H1 (cell line): ENCODE results near the gene BBS4. TPM values are rescaled to one million over a fixed set of nuclear protein-coding genes. Genes with fewer than 3 reads are reported as not detected.

Experiments used
- CTCF ChIA-PET: fragments of 300-600 bp; sonication (Branson Sonifier 250); formaldehyde crosslinking; loops from one replicate; lab custom pipeline; 2021; ENCODE audit not compliant: partially characterized antibody; lab: Charles Lee
- POLR2A ChIA-PET: fragments of 300-600 bp; sonication (Branson Sonifier 250); formaldehyde crosslinking; loops from one replicate; lab custom pipeline; 2021; ENCODE audit warnings: inconsistent platforms; ENCODE audit not compliant: partially characterized antibody; lab: Charles Lee
- DNase-seq, 2 experiments: peaks; one replicate each; pipeline versions ENCODE4 v3.0.0 to v3.0.0-alpha.2; 2010 to 2022; ENCODE audit warnings: low spot score in 2 of 2, low read depth in 1 of 2, mixed read lengths in 1 of 2
- FAIRE-seq: peaks from 2 replicates; lab custom pipeline; 2011; peaks lifted over from hg19 to GRCh38; lab: Jason Lieb, UNC
- H2AFZ ChIP-seq: 2 replicates; pipeline ENCODE4 v1.8.1; 2012; ENCODE audit warnings: low read length, inconsistent platforms
- H2AK5ac ChIP-seq: 2 replicates; pipeline ENCODE4 v1.6.1; 2013; ENCODE audit warnings: low read depth, low read length
- H2BK120ac ChIP-seq: replicated peaks from 2 replicates; pipeline ENCODE3; 2013; ENCODE audit warnings: low read depth, low read length, inconsistent platforms
- H2BK12ac ChIP-seq: 2 replicates; pipeline ENCODE4 v1.6.1; 2013; ENCODE audit warnings: low read depth, low read length
- H2BK15ac ChIP-seq: 2 replicates; pipeline ENCODE4 v1.6.1; 2013; ENCODE audit warnings: low read length
- H2BK20ac ChIP-seq: 2 replicates; pipeline ENCODE4 v1.6.1; 2013; ENCODE audit warnings: low read length
- H2BK5ac ChIP-seq: 2 replicates; pipeline ENCODE4 v1.6.1; 2013; ENCODE audit warnings: low read depth, low read length
- H3K14ac ChIP-seq: 2 replicates; pipeline ENCODE4 v1.6.1; 2013; ENCODE audit warnings: inconsistent platforms; ENCODE audit not compliant: insufficient read length
- H3K18ac ChIP-seq: 2 replicates; pipeline ENCODE4 v1.6.1; 2013; ENCODE audit warnings: low read length; ENCODE audit errors: extremely low read depth
- H3K23ac ChIP-seq: 2 replicates; pipeline ENCODE4 v1.6.1; 2013; ENCODE audit warnings: inconsistent platforms; ENCODE audit not compliant: insufficient read length
- H3K23me2 ChIP-seq: 2 replicates; pipeline ENCODE4 v1.6.1; 2013; ENCODE audit warnings: low read depth, low read length
- H3K27ac ChIP-seq: 2 replicates; pipeline ENCODE4 v1.6.1; 2011; ENCODE audit warnings: low read depth, low read length, inconsistent platforms
- H3K27me3 ChIP-seq, 4 experiments: replicated peaks in 1 of 4; 1 replicate in 1 of 4; 2 replicates in 3 of 4; pipeline versions ENCODE4 v1.6.1 to v1.8.1; 2011 to 2013; ENCODE audit warnings: low read length in 3 of 4, mild to moderate bottlenecking in 3 of 4, inconsistent platforms in 2 of 4, mixed read lengths in 2 of 4, moderate library complexity in 1 of 4; ENCODE audit not compliant: control insufficient read depth in 3 of 4, insufficient read depth in 3 of 4; ENCODE audit errors: extremely low read depth in 1 of 4
- H3K36me3 ChIP-seq, 4 experiments: 2 replicates each; pipeline versions ENCODE4 v1.6.1 to v1.8.1; 2011 to 2013; ENCODE audit warnings: mild to moderate bottlenecking in 4 of 4, low read length in 3 of 4, moderate library complexity in 2 of 4, control low read depth in 1 of 4, inconsistent platforms in 1 of 4; ENCODE audit not compliant: insufficient read depth in 4 of 4, control insufficient read depth in 2 of 4
- H3K4ac ChIP-seq: replicated peaks from 2 replicates; pipeline ENCODE3; 2013; ENCODE audit warnings: low read length, low read depth, mixed read lengths, inconsistent platforms; ENCODE audit not compliant: insufficient read length
- H3K4me1 ChIP-seq, 4 experiments: replicated peaks in 1 of 4; 1 replicate in 1 of 4; 2 replicates in 3 of 4; pipeline versions ENCODE4 v1.6.1 to v1.8.1; 2011 to 2013; ENCODE audit warnings: low read length in 3 of 4, inconsistent platforms in 2 of 4, mixed read lengths in 1 of 4; ENCODE audit not compliant: insufficient read depth in 4 of 4, control insufficient read depth in 3 of 4
- H3K4me2 ChIP-seq, 2 experiments: 2 replicates each; pipeline versions ENCODE4 v1.6.1 to v1.8.1; 2011 to 2013; ENCODE audit warnings: low read depth in 2 of 2, low read length in 2 of 2, control low read depth in 1 of 2, inconsistent platforms in 1 of 2, mild to moderate bottlenecking in 1 of 2; ENCODE audit not compliant: insufficient read depth in 1 of 2
- H3K4me3 ChIP-seq, 4 experiments: fragments of 200-600, 300-600 bp in 1 of 4; sonication (generic), shearing (Covaris generic), sonication (Bioruptor Twin) in 1 of 4; 2 replicates each; pipeline versions ENCODE4 v1.5.1 to v1.8.1; 2011 to 2016; ENCODE audit warnings: low read length in 4 of 4, low read depth in 3 of 4, control low read depth in 2 of 4, inconsistent platforms in 2 of 4, mild to moderate bottlenecking in 2 of 4, mixed read lengths in 1 of 4, moderate library complexity in 1 of 4; ENCODE audit not compliant: insufficient read depth in 2 of 4; ENCODE audit errors: extremely low read depth in 1 of 4
- H3K56ac ChIP-seq: replicated peaks from 2 replicates; pipeline ENCODE3; 2013; ENCODE audit warnings: low read depth, mild to moderate bottlenecking, mixed read lengths, low read length, inconsistent platforms; ENCODE audit not compliant: insufficient read length
- H3K79me1 ChIP-seq: 2 replicates; pipeline ENCODE4 v1.6.1; 2013; ENCODE audit warnings: low read depth, low read length, control low read depth
- H3K79me2 ChIP-seq, 2 experiments: 2 replicates each; pipeline versions ENCODE4 v1.6.1 to v1.8.1; 2012 to 2013; ENCODE audit warnings: low read length in 2 of 2, mild to moderate bottlenecking in 2 of 2, inconsistent platforms in 1 of 2; ENCODE audit not compliant: insufficient read depth in 2 of 2, control insufficient read depth in 1 of 2
- H3K9ac ChIP-seq, 4 experiments: replicated peaks in 1 of 4; 1 replicate in 1 of 4; 2 replicates in 3 of 4; pipeline versions ENCODE4 v1.6.1 to v1.8.1; 2011 to 2013; ENCODE audit warnings: low read depth in 3 of 4, low read length in 3 of 4, control low read depth in 2 of 4, mild to moderate bottlenecking in 2 of 4, moderate library complexity in 2 of 4, inconsistent platforms in 1 of 4; ENCODE audit errors: extremely low read depth in 1 of 4
- H3K9me3 ChIP-seq, 2 experiments: 2 replicates each; pipeline versions ENCODE4 v1.6.1 to v1.8.1; 2012 to 2013; ENCODE audit warnings: mild to moderate bottlenecking in 2 of 2, moderate library complexity in 2 of 2, control low read depth in 1 of 2, inconsistent platforms in 1 of 2, low read depth in 1 of 2, low read length in 1 of 2, mixed read lengths in 1 of 2; ENCODE audit not compliant: insufficient read depth in 2 of 2
- H4K20me1 ChIP-seq, 2 experiments: replicated peaks in 1 of 2; 2 replicates each; pipeline versions ENCODE3 to v1.8.1; 2011 to 2013; ENCODE audit warnings: inconsistent platforms in 2 of 2, low read length in 2 of 2, mild to moderate bottlenecking in 1 of 2; ENCODE audit not compliant: insufficient read depth in 2 of 2, control insufficient read depth in 1 of 2
- H4K5ac ChIP-seq: 2 replicates; pipeline ENCODE4 v1.6.1; 2013; ENCODE audit warnings: low read length, low read depth, mixed read lengths, inconsistent platforms; ENCODE audit not compliant: insufficient read length
- H4K8ac ChIP-seq: 2 replicates; pipeline ENCODE4 v1.8.0; 2013; ENCODE audit warnings: mild to moderate bottlenecking, moderate library complexity, low read length, inconsistent platforms; ENCODE audit not compliant: insufficient read depth; ENCODE audit errors: extremely low read depth
- H4K91ac ChIP-seq: replicated peaks from 2 replicates; pipeline ENCODE3; 2013; ENCODE audit warnings: low read length, mixed read lengths, inconsistent platforms; ENCODE audit not compliant: insufficient read length
- CBX5 ChIP-seq: fragments of 300-800, 300-1000 bp; sonication (generic); IDR thresholded peaks from 2 replicates; pipeline ENCODE4 v1.7.1; 2016; ENCODE audit warnings: antibody characterized with exemption, low read length, low read depth
- HDAC2 ChIP-seq, 2 experiments: fragments of 300-600 bp in 1 of 2; sonication (generic) in 1 of 2; IDR thresholded peaks; 2 replicates each; pipeline ENCODE4 v1.6.1; 2011 to 2012; ENCODE audit warnings: low read depth in 2 of 2, low read length in 2 of 2, mild to moderate bottlenecking in 2 of 2, moderate library complexity in 2 of 2, borderline replicate concordance in 1 of 2, inconsistent platforms in 1 of 2
- HDAC6 ChIP-seq: IDR thresholded peaks from one replicate; pipeline ENCODE4 v1.7.1; 2012; ENCODE audit warnings: low read depth, mild to moderate bottlenecking, inconsistent platforms, low read length, moderate library complexity
- NANOG ChIP-seq: IDR thresholded peaks from 2 replicates; pipeline ENCODE4 v1.6.1; 2011; ENCODE audit warnings: low read length, low read depth, mild to moderate bottlenecking, inconsistent platforms; ENCODE audit not compliant: insufficient read depth, poor library complexity, severe bottlenecking
- PHF8 ChIP-seq: fragments of 200-600 bp; sonication (generic); conservative IDR thresholded peaks from 2 replicates; pipeline ENCODE4 v1.7.1; 2012; ENCODE audit warnings: low read depth, mild to moderate bottlenecking, inconsistent platforms, low read length, moderate library complexity
- POLR2A ChIP-seq, 2 experiments: IDR thresholded peaks; 1 replicate in 1 of 2; 2 replicates in 1 of 2; pipeline ENCODE4 v1.6.1; 2011; ENCODE audit warnings: low read depth in 2 of 2, low read length in 2 of 2, mild to moderate bottlenecking in 2 of 2; ENCODE audit errors: control extremely low read depth in 1 of 2
- RFX5 ChIP-seq: IDR thresholded peaks from 2 replicates; pipeline ENCODE4 v1.6.1; 2011; ENCODE audit warnings: low read depth, low read length, improper control_type of control experiment, borderline replicate concordance
- SAP30 ChIP-seq: fragments of 300-600 bp; sonication (generic); IDR thresholded peaks from 2 replicates; pipeline ENCODE4 v1.7.1; 2012; ENCODE audit warnings: low read length, moderate library complexity, mild to moderate bottlenecking, inconsistent platforms; ENCODE audit not compliant: insufficient read depth, insufficient replicate concordance
- SIN3A ChIP-seq, 2 experiments: IDR thresholded peaks in 1 of 2; conservative IDR thresholded peaks in 1 of 2; 2 replicates each; pipeline ENCODE4 v1.6.1; 2011 to 2012; ENCODE audit warnings: low read length in 2 of 2, improper control_type of control experiment in 1 of 2, low read depth in 1 of 2, mild to moderate bottlenecking in 1 of 2
- SP1 ChIP-seq: IDR thresholded peaks from 2 replicates; pipeline ENCODE4 v1.6.1; 2011; ENCODE audit warnings: low read depth, low read length
- SP4 ChIP-seq: IDR thresholded peaks from 2 replicates; pipeline ENCODE4 v1.6.1; 2012; ENCODE audit warnings: low read length, inconsistent platforms
- SRF ChIP-seq: IDR thresholded peaks from 2 replicates; pipeline ENCODE4 v1.6.1; 2011; ENCODE audit warnings: mild to moderate bottlenecking, low read depth, low read length, moderate library complexity
- TAF1 ChIP-seq: IDR thresholded peaks from 2 replicates; pipeline ENCODE4 v1.6.1; 2011; ENCODE audit warnings: mild to moderate bottlenecking, low read depth, low read length
- TAF7 ChIP-seq: optimal IDR thresholded peaks from 2 replicates; pipeline ENCODE3; 2011; ENCODE audit warnings: low read depth, mild to moderate bottlenecking, inconsistent platforms, low read length, moderate library complexity, borderline replicate concordance
- TBP ChIP-seq: IDR thresholded peaks from 2 replicates; pipeline ENCODE4 v1.6.1; 2011; ENCODE audit warnings: low read depth, low read length, improper control_type of control experiment
- YY1 ChIP-seq: IDR thresholded peaks from 2 replicates; pipeline ENCODE4 v1.6.1; 2011; ENCODE audit warnings: low read depth, mild to moderate bottlenecking, low read length
- polyA plus RNA-seq, 7 experiments: library from polyadenylated mRNA; depleted of rRNA in 3 of 7; stranded (reverse) in 5 of 7; unstranded in 2 of 7; fragments of >200 nt in 5 of 7; fragments of 200-250 nt in 2 of 7; gene quantifications; 1 replicate in 5 of 7; 2 replicates in 1 of 7; 4 replicates in 1 of 7; pipeline versions ENCODE4 v1.2.1 to v1.2.3, GENCODE V29; 2011 to 2013; ENCODE audit warnings: missing spikeins in 2 of 7, mixed read lengths in 2 of 7
- total RNA-seq: library from RNA; stranded (reverse); fragmentation: NEBNext Ultra II Directional; extraction: Animal tissue kit (Norgen Biotek cat#: 25700); gene quantifications from 2 replicates; pipeline ENCODE4 v1.2.1, GENCODE V29; 2021

BBS4 gene
- total and polyA plus RNA-seq, 2 of the 8 experiments (the other 6 are each of a cell fraction or from before 2014, with no cell fraction given): 17.4 to 24.1 TPM

- H3K79me2 ChIP-seq: no peaks in the 10 kb centered on the region
- DNase-seq (no peak), FAIRE-seq (no peak)
- H3K27ac ChIP-seq: no peak overlapping the region
- H3K36me3 ChIP-seq: peaks cover 2 to 11% (median 5%) of the 10 kb centered on the region in 4 experiments; a peak in 6 of 8 replicates
- ChIA-PET CTCF (interaction anchor here (0.8 to 2.9 kb wide), 4 partner anchors 10 to 128 kb away, joined by 3 to 6 read pairs (median 4); no protein-coding TSS in a partner anchor), POLR2A (no interaction called here)
- H3K4me1 ChIP-seq: peaks cover 0 to 6% (median 1%) of the 10 kb centered on the region in 4 experiments; a peak in 3 of 7 replicates
- no peak overlapping the region for H4K91ac ChIP-seq
- H3K79me1 ChIP-seq: no peaks in the 10 kb centered on the region
- H4K20me1 ChIP-seq: no peaks in the 10 kb centered on the region
- no peak overlapping the region for H2BK15ac ChIP-seq
- H2BK120ac ChIP-seq: no peak overlapping the region
- no peak overlapping the region for H3K4me3 ChIP-seq
- H4K8ac ChIP-seq: no peak overlapping the region
- H3K4ac ChIP-seq: no peak overlapping the region
- no peak overlapping the region for H2AFZ ChIP-seq
- H3K18ac ChIP-seq: no peak overlapping the region
- no peak overlapping the region for H3K56ac ChIP-seq
- no peak overlapping the region for H3K9ac ChIP-seq
- H3K23ac ChIP-seq: no peak overlapping the region
- H3K23me2 ChIP-seq: no peaks in the 10 kb centered on the region
- no peak overlapping the region for H3K14ac ChIP-seq
- H3K27me3 ChIP-seq: no peaks in the 10 kb centered on the region
- no peak overlapping the region for H2BK20ac ChIP-seq
- no peak overlapping the region for H3K4me2 ChIP-seq
- H2BK12ac ChIP-seq: no peak overlapping the region
- no peaks in the 10 kb centered on the region for H3K9me3 ChIP-seq
- no peak overlapping the region for H2BK5ac ChIP-seq
- H4K5ac ChIP-seq: no peak overlapping the region
- H2AK5ac ChIP-seq: no peak overlapping the region
- TF ChIP-seq PHF8 (no peak), TAF7 (no peak), TAF1 (no peak), YY1 (no peak), SAP30 (no peak), SIN3A (conservative IDR thresholded peaks at IDR 0.05 in 1 of 2, IDR thresholded peaks at IDR 0.05 in 1 of 2; ENCODE audit: low read depth in 1 of 2, low read length in 2 of 2) (no peak), NANOG (no peak), SP4 (no peak), HDAC2 (IDR thresholded peaks at IDR 0.05; ENCODE audit: borderline replicate concordance in 1 of 2, low read depth in 2 of 2, low read length in 2 of 2) (no peak), SP1 (no peak), CBX5 (no peak), SRF (no peak), TBP (no peak), HDAC6 (no peak), POLR2A (IDR thresholded peaks at IDR 0.05; ENCODE audit: control extremely low read depth in 1 of 2, low read depth in 2 of 2, low read length in 2 of 2) (no peak), RFX5 (no peak)
Observed at GRCh38 chr15:72727154-72727553, 41.1 kb downstream of the BBS4 start.
